HepG2 (cell line): ENCODE results near the gene APBB1. TPM values are rescaled to one million over a fixed set of nuclear protein-coding genes. Genes with fewer than 3 reads are reported as not detected.

Source experiments
- ATAC-seq: fragments of 200-7000 bp; cut with Tn5 transposase; 3 replicates; pipeline ENCODE4 v1.9.1; 2020; ENCODE audit warnings: mild to moderate bottlenecking, moderate library complexity
- BruUV-seq: library from RNA; stranded (reverse); fragments of 400-500 nt; replicated peaks from 2 replicates; lab custom pipeline; 2021; lab: Mats Ljungman, UMichigan
- CTCF ChIA-PET: fragments of 300-600 bp; formaldehyde crosslinking; extraction: SDS; loops from one replicate; lab custom pipeline; 2021; ENCODE audit warnings: low total read pairs, inconsistent platforms, low intra/inter-chr PET ratio; lab: Yijun Ruan, JAX
- POLR2A ChIA-PET: fragments of 350-600 bp; sonication (Branson Sonifier 250); formaldehyde crosslinking; loops from one replicate; lab custom pipeline; 2020; ENCODE audit warnings: antibody characterized with exemption, inconsistent platforms; lab: Yijun Ruan, JAX
- DNase-seq: peaks from one replicate; pipeline ENCODE4 v3.0.0-alpha.2; 2015; ENCODE audit warnings: low spot score
- FAIRE-seq: peaks from 3 replicates; lab custom pipeline; 2011; peaks lifted over from hg19 to GRCh38; lab: Jason Lieb, UNC
- H2AFZ ChIP-seq: one replicate; pipeline ENCODE4 v1.6.1; 2011; ENCODE audit warnings: low read length, inconsistent platforms
- H3K27ac ChIP-seq: fragments of 300-600 bp; 3 replicates; pipeline ENCODE4 v1.8.0; 2011; ENCODE audit warnings: mixed run types, mild to moderate bottlenecking, mixed read lengths, low read length, inconsistent platforms; ENCODE audit not compliant: insufficient read depth; ENCODE audit errors: extremely low read length
- H3K27me3 ChIP-seq, 2 experiments: fragments of 200-600 bp in 1 of 2; 2 replicates in 1 of 2; 3 replicates in 1 of 2; pipeline versions ENCODE4 v1.6.0 to v1.8.0; 2011; ENCODE audit warnings: low read length in 2 of 2, mild to moderate bottlenecking in 2 of 2, moderate library complexity in 2 of 2, inconsistent platforms in 1 of 2; ENCODE audit not compliant: insufficient read depth in 2 of 2, control insufficient read depth in 1 of 2
- H3K36me3 ChIP-seq, 2 experiments: fragments of 200-600 bp in 1 of 2; replicated peaks in 1 of 2; 2 replicates in 1 of 2; 3 replicates in 1 of 2; pipeline versions ENCODE4 v1.5.1 to v1.8.0; 2011; ENCODE audit warnings: low read length in 2 of 2, inconsistent platforms in 1 of 2; ENCODE audit not compliant: insufficient read depth in 2 of 2, control insufficient read depth in 1 of 2
- H3K4me1 ChIP-seq: 2 replicates; pipeline ENCODE4 v1.5.1; 2012; ENCODE audit warnings: low read length, inconsistent platforms; ENCODE audit not compliant: insufficient read depth
- H3K4me2 ChIP-seq: 2 replicates; pipeline ENCODE4 v1.6.0; 2011; ENCODE audit warnings: low read depth, low read length, inconsistent platforms
- H3K4me3 ChIP-seq, 3 experiments: fragments of 200-600 bp in 1 of 3; sonication (generic), shearing (Covaris generic) in 1 of 3; replicated peaks in 1 of 3; 2 replicates each; pipeline ENCODE4 v1.5.1; 2011 to 2016; ENCODE audit warnings: low read length in 3 of 3, inconsistent platforms in 2 of 3, low read depth in 2 of 3, mild to moderate bottlenecking in 2 of 3, control low read depth in 1 of 3, mixed read lengths in 1 of 3; ENCODE audit not compliant: insufficient read depth in 1 of 3
- H3K79me2 ChIP-seq: one replicate; pipeline ENCODE4 v1.6.1; 2011; ENCODE audit warnings: low read length, inconsistent platforms; ENCODE audit not compliant: insufficient read depth
- H3K9ac ChIP-seq: 2 replicates; pipeline ENCODE4 v1.6.0; 2011; ENCODE audit warnings: mild to moderate bottlenecking, low read depth, low read length, inconsistent platforms; ENCODE audit not compliant: insufficient read depth
- H3K9me3 ChIP-seq: 2 replicates; pipeline ENCODE4 v1.5.1; 2012; ENCODE audit warnings: mild to moderate bottlenecking, low read length
- H4K20me1 ChIP-seq: 2 replicates; pipeline ENCODE4 v1.6.0; 2011; ENCODE audit warnings: inconsistent platforms, mild to moderate bottlenecking, low read length, moderate library complexity; ENCODE audit not compliant: insufficient read depth
- CSRNP1 ChIP-seq: sonication (generic); formaldehyde crosslinking; IDR thresholded peaks from 2 replicates; pipeline ENCODE4 v1.8.1; 2023; ENCODE audit warnings: mild to moderate bottlenecking, missing genetic modification reagents
- MED13 ChIP-seq: sonication (generic); formaldehyde crosslinking; IDR thresholded peaks from 2 replicates; pipeline ENCODE4 v1.5.0; 2020; ENCODE audit warnings: missing genetic modification reagents
- PHF8 ChIP-seq: sonication (generic); formaldehyde crosslinking; IDR thresholded peaks from 2 replicates; pipeline ENCODE4 v1.5.0; 2020; ENCODE audit warnings: missing genetic modification reagents
- STAG1 ChIP-seq: sonication (generic); formaldehyde crosslinking; IDR thresholded peaks from 2 replicates; pipeline ENCODE4 v1.4.0; 2020; ENCODE audit warnings: missing genetic modification reagents
- WGBS: methylation state at CpG from one replicate; pipeline ENCODE4 v1.1.6; 2017; ENCODE audit warnings: low lambda C conversion rate; 5-methylcytosine and 5-hydroxymethylcytosine counted together
- in situ Hi-C: cut with HindIII; loops from 2 replicates; pipeline ENCODE4 v1.10.0; 2017; ENCODE audit warnings: low pct_unique_long_range_greater_than_20kb; ENCODE audit not compliant: extremely low pct_ligation_motif_present
- intact Hi-C: fragments of 100-400 bp; cut with micrococcal nuclease; formaldehyde crosslinking; loops from one replicate; pipeline ENCODE4 v1.10.0; 2022; ENCODE audit not compliant: unreplicated experiment
- polyA plus RNA-seq, 8 experiments: library from polyadenylated mRNA; depleted of rRNA in 3 of 8; stranded (reverse) in 7 of 8; unstranded in 1 of 8; fragments of >200 nt; fragmentation: Illumina TruSeq in 4 of 8; extraction: Trizol in 4 of 8; gene quantifications; 2 replicates each; pipeline versions ENCODE4 v1.2.1 to v1.2.3, GENCODE V29; 2011 to 2016; ENCODE audit warnings: low read depth in 4 of 8, missing spikeins in 1 of 8, mixed read lengths in 1 of 8; ENCODE audit not compliant: insufficient read depth in 1 of 8
- total RNA-seq, 5 experiments: library from RNA; depleted of rRNA; stranded (reverse); fragments of >200 nt; fragmentation: Illumina TruSeq; extraction: Trizol; gene quantifications; 2 replicates each; pipeline ENCODE4 v1.2.3, GENCODE V29; 2016; ENCODE audit warnings: low read depth in 1 of 5
- TF ChIP-seq, protein P1 (sequence below): sonication (generic); formaldehyde crosslinking; IDR thresholded peaks from 2 replicates; pipeline ENCODE4 v1.4.0; 2020; ENCODE audit warnings: mild to moderate bottlenecking, missing genetic modification reagents

Gene APBB1
- total and polyA plus RNA-seq, 2 of the 13 experiments (the other 11 are each of a cell fraction or from before 2014, with no cell fraction given): 1.7 to 3.5 TPM

- no TSS peak for BruUV-seq
- in situ Hi-C loops (no loop called here), intact Hi-C loops (no loop called here)
- FAIRE-seq: no peak
- H3K4me3 ChIP-seq: no peak overlapping the region
- 0 out of 5 replicates have a peak, but pooled peaks cover 0 to 3% of the 10 kb centered on the region in 2 experiments for H3K27me3 ChIP-seq
- no peak for ATAC-seq
- no peaks in the 10 kb centered on the region for H3K9me3 ChIP-seq
- H3K79me2 ChIP-seq: no peaks in the 10 kb centered on the region
- POLR2A ChIA-PET: no interaction called here
- H3K4me1 ChIP-seq: peaks cover 6% of the 10 kb centered on the region
- no peak for DNase-seq
- no peaks in the 10 kb centered on the region for H3K36me3 ChIP-seq
- 28% methylated on average over 3 of the region's 3 CpGs for WGBS
- CTCF ChIA-PET: no interaction called here
- H3K9ac ChIP-seq: no peak overlapping the region
- H2AFZ ChIP-seq: no peak overlapping the region
- H3K27ac ChIP-seq: no peak overlapping the region
- TF ChIP-seq CSRNP1 (CRISPR knock-in tag) (no peak), MED13 (CRISPR knock-in tag) (no peak), PHF8 (no peak), STAG1 (CRISPR knock-in tag) (no peak)
- TF ChIP-seq, protein P1, sequence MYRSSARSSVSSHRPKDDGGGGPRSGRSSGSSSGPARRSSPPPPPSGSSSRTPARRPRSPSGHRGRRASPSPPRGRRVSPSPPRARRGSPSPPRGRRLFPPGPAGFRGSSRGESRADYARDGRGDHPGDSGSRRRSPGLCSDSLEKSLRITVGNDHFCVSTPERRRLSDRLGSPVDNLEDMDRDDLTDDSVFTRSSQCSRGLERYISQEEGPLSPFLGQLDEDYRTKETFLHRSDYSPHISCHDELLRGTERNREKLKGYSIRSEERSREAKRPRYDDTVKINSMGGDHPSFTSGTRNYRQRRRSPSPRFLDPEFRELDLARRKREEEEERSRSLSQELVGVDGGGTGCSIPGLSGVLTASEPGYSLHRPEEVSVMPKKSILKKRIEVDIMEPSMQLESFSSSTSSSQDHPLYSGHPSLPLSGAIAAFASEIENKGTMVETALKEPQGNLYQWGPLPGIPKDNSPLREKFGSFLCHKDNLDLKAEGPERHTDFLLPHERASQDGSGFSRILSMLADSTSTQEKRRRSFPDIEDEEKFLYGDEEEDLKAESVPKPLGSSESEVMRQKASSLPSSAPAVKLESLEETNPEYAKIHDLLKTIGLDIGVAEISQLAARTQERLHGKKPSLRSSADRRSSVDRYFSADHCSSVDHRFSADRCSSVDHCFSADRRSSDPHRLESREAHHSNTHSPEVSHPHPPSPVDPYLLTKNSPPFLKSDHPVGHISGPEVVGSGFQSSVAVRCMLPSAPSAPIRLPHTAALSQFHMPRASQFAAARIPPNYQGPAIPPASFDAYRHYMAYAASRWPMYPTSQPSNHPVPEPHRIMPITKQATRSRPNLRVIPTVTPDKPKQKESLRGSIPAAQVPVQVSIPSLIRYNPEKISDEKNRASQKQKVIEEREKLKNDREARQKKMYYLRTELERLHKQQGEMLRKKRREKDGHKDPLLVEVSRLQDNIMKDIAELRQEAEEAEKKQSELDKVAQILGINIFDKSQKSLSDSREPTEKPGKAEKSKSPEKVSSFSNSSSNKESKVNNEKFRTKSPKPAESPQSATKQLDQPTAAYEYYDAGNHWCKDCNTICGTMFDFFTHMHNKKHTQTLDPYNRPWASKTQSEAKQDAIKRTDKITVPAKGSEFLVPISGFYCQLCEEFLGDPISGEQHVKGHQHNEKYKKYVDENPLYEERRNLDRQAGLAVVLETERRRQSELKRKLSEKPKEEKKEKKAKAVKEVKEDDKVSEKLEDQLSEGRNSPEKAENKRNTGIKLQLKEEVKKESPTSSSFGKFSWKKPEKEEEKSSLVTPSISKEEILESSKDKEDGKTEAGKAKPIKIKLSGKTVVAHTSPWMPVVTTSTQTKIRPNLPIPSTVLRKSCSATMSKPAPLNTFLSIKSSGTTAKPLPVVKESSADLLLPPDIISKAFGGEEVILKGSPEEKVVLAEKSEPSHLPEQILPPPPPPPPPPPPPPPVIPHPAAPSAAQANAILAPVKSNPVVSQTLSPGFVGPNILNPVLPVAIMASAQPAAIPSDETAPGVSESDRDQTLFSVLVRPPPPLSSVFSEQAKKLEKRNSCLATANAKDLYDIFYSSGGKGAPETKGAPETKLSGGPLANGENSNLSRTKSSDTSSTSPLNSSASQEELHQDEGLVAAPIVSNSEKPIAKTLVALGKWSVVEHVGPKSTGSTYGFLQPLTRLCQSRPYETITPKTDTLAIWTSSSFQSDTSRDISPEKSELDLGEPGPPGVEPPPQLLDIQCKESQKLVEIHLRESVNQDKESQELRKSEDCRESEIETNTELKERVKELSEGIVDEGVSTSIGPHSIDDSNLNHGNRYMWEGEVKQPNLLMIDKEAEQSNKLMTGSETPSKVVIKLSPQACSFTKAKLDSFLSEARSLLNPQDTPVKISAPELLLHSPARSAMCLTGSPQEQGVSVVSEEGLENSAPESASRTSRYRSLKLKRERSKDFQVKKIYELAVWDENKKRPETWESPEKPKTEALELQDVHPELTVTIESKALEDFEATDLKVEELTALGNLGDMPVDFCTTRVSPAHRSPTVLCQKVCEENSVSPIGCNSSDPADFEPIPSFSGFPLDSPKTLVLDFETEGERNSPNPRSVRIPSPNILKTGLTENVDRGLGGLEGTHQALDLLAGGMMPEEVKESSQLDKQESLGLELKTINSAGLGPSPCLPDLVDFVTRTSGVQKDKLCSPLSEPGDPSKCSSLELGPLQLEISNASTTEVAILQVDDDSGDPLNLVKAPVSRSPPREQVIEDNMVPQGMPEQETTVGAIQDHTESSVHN (CRISPR knock-in tag): no peak
- no peaks in the 10 kb centered on the region for H4K20me1 ChIP-seq
- H3K4me2 ChIP-seq: no peak overlapping the region
Observed at GRCh38 chr11:6360183-6360582, 58.7 kb downstream of the APBB1 start.
